Measurements from ENCODE around the gene ZNF385A.

The ZNF385A gene

DNA sequence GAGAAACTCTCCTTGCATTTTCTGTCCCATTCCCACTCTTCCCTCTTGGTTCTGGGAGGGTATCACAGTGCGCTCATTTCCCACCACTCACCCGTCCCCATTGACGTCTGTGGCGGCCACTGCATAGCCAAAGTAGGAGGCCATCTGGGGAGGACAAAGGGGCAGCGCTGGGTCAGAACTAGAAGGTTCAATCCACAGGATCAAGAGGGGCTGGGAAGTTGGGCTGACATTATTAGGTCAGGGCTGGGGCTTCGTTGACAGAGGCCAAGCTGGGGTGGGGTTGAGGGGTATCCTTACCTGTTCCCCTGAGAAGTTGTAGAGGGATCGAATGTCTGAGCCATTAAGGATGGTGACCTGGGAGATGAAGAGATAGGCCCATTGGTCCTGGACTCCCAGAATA is 21.0 kb upstream of the ZNF385A start:
- no peak for DNase-seq (ENCODE audit: low read depth)
- TF ChIP-seq, protein P1, sequence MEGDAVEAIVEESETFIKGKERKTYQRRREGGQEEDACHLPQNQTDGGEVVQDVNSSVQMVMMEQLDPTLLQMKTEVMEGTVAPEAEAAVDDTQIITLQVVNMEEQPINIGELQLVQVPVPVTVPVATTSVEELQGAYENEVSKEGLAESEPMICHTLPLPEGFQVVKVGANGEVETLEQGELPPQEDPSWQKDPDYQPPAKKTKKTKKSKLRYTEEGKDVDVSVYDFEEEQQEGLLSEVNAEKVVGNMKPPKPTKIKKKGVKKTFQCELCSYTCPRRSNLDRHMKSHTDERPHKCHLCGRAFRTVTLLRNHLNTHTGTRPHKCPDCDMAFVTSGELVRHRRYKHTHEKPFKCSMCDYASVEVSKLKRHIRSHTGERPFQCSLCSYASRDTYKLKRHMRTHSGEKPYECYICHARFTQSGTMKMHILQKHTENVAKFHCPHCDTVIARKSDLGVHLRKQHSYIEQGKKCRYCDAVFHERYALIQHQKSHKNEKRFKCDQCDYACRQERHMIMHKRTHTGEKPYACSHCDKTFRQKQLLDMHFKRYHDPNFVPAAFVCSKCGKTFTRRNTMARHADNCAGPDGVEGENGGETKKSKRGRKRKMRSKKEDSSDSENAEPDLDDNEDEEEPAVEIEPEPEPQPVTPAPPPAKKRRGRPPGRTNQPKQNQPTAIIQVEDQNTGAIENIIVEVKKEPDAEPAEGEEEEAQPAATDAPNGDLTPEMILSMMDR (conservative IDR thresholded peaks at IDR 0.05; ENCODE audit: low read length), result no peak
- H3K4me3 ChIP-seq (ENCODE audit: low read length), result no peak overlapping the region

DNA sequence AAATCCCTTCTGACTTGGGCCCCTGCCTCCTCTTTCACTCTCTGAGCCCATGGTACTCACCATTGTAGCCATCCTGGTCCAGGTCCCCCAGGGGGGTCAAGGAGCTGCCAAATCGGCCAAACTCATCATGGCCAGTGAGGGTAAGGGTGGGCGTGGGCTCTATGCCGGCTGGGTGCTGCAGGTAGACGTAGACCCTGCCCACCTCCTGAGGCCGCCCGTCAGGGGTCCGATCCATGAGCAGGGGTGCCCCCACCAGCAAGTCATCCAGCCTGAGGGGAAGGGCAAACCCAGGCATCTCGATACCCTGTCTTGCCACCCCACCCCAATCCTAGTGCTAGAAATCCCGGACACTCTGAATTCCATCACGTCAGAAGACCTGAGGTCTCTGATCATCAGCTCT is 20.6 kb upstream of the ZNF385A start:
- DNase-seq (ENCODE audit: low read depth), result no peak
- TF ChIP-seq, protein P1 (conservative IDR thresholded peaks at IDR 0.05; ENCODE audit: low read length), result no peak
- H3K4me3 ChIP-seq (ENCODE audit: low read length), result no peak overlapping the region

DNA sequence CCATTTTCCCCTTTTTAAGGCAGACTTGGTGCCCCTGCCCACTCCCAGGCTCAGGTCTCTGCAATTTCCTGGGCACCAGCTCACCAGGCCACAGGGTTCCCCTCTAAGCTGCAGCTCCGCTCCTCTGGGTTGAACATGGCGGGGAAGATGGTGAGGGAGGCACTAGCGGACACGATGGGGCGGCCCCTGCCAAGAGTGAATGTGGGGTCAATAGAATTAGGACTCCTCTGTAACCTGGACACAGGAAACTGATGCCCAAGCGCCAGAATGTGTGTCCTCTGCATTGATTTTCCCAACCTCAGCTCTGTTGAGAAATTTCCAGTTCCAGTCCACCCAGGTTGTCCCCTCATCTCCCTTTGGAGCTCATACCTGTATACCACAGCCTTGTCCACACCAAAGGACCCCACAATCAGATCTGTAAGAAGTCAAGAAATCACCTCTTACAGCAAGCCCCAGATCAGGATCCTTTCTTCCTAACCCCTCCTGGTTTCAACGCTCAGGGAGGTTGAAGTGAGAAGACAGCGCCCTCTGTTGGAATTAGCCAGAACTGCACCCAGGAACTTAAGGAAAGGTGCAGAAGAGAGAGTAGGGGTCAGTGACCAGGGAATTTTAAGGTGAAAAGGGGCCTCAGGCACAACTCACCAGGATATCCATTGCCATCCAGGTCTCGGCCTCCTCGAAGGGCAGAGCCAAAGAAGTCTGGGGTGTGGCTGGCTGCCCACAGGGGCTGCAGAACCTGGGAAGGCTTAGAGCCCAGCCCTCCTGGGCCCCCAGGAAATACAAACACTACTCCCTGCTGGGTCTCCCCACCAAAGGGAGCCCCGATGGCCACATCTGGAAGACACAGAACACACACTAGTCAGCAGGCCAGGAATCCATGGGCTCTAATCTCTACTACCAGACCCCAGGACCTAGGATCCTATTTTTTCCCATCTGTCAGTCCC is 19.8 kb upstream of the ZNF385A start:
- peak; percentile 58 for DNase-seq (ENCODE audit: low read depth)
- TF ChIP-seq, protein P1 (conservative IDR thresholded peaks at IDR 0.05; ENCODE audit: low read length), result peak; percentile 91
- no peak overlapping the region for H3K4me3 ChIP-seq (ENCODE audit: low read length)

DNA sequence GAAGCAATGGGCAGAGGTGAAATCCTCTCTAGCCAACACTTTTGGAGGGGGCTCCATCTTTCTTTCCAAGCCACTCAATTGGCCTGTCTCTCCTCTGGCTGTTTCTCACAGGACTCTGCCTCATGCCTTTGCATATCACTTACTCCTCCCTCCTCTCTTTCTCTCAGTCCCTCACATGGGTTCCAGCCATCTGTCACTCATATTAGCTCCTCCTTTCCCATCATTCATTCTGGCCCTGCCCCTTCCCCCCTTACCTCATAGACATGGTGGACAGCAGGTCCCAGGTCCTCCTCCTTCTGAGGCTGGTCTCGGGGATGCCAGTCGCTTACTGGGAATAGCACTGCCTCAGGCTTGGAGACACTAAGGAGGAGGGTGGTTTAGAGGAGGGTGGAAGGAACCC is 16.6 kb upstream of the ZNF385A start:
- no peak overlapping the region for H3K4me3 ChIP-seq (ENCODE audit: low read length)
- DNase-seq (ENCODE audit: low read depth), result no peak
- TF ChIP-seq, protein P1 (conservative IDR thresholded peaks at IDR 0.05; ENCODE audit: low read length), result no peak

DNA sequence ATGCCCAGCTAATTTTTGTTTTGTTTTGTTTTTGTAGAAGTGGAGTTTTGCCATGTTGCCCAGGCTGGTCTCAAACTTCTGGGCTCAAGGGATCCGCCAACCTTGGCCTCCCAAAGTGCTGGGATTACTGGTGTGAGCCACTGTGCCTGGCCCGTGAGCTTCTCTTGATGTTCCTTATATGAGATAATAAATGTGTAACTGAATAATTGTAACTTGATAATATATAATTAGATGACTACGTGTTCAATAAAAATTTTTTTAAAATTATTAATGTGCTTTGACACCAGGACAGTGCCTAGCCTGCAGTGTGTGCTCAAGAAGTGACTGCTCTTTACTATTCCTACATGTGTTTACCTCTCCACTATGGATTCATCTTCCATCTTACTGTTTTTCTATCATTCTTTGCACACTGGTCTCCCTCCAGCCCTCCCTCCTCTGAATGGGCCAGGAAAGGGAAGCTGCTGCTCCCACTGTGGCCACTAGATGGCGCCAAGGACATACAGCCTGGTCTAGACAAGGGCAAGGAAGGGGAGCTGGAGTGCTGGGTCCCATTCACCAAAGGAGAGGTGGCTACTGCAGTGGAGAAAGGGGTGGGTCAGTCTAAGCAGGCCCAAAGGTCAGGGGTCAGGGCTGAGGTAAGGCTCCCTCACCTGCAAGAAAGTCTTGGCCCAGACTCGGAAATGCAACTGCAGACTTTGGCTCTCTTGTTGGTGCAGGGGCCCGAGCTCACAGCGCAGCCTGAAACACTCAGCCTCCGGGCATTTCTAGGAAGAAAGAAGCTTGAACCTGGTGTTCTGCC is 14.7 kb upstream of the ZNF385A start:
- peak; percentile 77 for DNase-seq (ENCODE audit: low read depth)
- TF ChIP-seq, protein P1 (conservative IDR thresholded peaks at IDR 0.05; ENCODE audit: low read length), result peak; percentile 100
- no peak overlapping the region for H3K4me3 ChIP-seq (ENCODE audit: low read length)

DNA sequence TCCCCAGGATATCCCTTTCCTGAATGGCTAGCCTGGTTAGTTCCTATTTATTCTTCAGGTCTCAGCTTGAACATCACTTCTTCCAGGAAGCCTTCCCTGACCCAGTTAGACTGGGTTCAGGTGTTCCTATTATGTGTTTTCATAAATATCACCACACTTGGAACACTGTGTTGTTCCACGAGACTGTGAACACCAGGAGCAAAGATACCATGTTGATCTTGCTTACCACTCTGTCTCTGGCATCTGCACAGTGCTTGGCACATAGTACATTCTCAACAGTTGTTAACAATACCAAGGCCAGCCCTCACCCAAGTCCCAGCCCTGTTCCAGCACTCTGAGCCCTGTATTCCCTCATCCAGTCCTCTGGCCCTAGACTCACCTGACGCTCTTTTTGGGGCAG is 13.7 kb upstream of the ZNF385A start:
- DNase-seq (ENCODE audit: low read depth), result no peak
- TF ChIP-seq, protein P1 (conservative IDR thresholded peaks at IDR 0.05; ENCODE audit: low read length), result no peak
- H3K4me3 ChIP-seq (ENCODE audit: low read length), result no peak overlapping the region

All from AG10803 (cell line).